Skeletal muscle cell (primary cell): ENCODE data around the gene SH3BP2.

ENCODE experiments used
- DNase-seq: peaks from one replicate; pipeline ENCODE4 v3.0.0-alpha.2; 2010; ENCODE audit warnings: low read depth
- H3K4me3 ChIP-seq: 2 replicates; pipeline ENCODE4 v1.5.1; 2011; ENCODE audit warnings: low read depth, mild to moderate bottlenecking, control low read depth, low read length, moderate library complexity

SH3BP2 gene

GRCh38 chr4:2887343-2887742 lies 94.5 kb downstream of the SH3BP2 start:
- no peak for DNase-seq
- no peak overlapping the region for H3K4me3 ChIP-seq

GRCh38 chr4:2888886-2889285 lies 96.0 kb downstream of the SH3BP2 start:
- H3K4me3 ChIP-seq: no peak overlapping the region
- DNase-seq: no peak
